ENCODE data around the gene ZNF335.
"Not testable (repeated sequence)": the region's sequence is repeated elsewhere in the genome, so short reads cannot be mapped to it uniquely, and the experiment has no call there.

Gene ZNF335

DNA sequence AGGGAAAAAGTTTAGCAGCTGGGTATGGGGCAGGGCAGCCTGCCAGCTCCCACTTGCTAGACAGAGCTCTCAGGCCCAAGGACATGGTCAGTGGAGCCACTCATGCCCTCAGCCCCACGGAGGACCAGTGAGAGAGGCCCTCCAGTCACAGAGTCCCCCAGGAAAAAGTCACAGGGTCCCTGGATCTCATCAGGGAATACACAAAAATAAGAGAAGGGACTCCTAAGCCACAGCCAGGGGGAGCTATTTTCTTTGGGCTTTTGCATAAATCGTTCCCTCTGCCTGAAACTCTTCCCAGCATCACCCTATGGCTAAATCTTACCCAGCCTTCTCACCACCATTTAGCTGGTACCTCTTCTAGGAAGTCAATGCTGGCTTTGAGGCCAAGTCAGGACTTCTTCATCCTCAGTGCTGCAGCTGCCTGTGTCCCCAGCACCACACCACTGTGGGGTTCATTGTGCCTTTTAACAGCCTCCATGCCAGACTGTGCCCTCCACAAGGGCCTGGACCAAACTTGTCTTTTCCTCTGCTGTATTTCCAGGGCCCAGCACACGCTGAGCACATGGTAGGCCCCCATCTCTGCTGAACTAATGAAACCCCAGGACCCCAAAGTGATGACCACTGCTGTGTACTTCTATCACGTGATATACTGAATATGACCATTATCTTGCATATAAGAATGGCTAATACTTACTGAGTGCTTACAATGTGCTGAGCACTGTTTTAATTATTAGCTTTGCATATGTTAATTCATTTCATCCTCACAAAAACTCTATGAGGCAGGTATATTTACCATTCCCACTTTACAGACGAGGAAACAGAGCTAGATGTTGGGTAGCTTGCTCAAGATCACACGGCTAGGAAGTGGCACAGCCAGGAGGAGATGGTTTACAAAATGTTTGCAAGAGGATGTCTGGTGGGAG lies 2.0 kb downstream of the ZNF335 start:
- DNase-seq, result peak; percentile 45

DNA sequence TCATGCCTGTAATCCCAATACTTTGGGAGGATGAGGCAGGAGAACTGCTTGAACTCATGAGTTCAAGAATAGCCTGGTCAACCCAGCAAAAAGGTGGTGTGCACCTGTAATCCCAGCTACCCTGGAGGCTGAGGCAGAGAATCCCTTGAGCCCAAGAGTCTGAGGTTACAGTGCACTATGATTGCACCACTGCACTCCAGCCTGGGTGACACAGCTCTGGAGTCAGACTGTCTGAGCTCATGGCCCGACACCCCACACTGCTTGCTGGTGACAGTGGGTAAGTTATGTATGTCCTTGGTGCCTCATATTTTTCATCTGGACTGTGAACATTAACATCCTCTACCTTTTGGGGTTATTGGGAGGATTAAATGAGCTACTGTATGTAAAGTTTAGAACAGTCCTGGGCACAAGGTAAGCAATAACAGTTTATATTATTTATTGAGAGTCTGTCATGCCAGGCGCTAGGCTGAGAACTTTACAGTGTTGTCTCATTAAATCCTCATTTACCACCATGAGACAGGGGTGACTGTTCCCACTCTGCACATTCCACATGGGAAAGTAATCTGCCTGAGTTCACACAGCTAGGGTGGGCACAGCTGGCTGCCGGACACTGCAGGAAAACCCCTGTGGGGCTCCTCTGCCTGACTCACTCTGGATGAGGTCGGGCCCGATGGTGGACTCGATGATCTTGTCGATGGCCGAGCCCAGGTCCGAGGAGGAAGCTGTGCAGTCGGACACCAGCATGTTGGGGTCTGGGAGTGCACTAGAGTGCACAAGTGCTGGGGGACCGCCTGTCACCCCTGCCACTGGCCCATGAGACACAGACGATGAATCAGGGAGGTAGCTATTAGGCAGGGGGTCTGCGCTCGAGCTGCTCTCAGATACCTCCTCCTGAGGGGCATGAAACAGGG lies 2.9 kb downstream of the ZNF335 start:
- DNase-seq, result no peak

DNA sequence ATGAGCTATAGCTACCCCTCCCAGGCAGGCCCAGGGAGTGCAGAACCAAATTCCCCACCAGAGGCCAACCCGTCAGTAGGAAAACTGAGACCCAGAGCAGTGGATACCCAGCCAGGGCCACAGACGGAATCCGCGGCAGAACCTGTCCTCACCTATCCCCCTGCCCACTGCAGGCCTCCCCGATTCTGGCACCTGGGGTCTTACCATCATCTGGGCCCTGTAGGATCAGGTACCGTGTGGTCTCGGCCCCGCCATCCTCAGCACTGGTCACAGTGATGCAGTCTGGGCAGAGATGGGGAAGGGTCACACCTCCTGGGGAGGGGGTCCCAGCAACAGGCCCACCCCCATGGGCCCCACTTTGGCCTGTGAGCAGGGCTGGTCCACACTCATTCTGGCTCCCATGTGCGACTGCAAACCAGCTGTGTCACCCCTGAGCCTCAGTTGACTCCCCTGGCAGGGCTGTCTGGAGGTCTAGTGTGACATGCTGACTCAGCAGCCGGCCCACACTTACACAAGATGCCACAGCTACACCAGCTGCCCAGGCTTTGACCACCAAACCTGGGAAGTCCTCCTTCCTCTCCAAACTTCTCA lies 3.8 kb downstream of the ZNF335 start:
- DNase-seq, result no peak

DNA sequence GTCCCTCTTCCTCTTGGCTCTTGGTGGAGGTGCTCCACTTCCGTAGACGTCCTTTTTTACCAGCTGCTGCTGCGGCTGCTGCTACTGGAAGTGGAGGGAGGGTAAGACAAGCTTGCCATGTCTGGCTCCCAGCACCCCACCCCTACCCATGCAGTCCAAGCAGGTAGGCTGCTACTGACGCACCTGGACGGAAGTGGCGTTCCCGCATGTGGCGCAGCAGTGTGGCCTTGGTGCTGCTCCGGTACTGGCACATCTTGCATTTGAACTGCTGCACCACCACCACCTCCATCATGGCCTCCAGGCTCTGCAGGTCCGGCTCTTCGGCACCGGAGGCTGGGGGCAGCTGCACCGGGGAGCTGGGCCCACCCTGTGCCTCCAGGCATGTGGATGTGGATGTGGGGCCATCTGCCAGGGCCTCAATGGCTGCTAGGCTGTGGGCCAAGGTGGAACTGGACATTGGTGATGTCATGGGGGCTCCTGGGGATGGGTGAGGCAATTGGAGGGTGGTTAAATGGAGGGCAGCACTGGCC lies 4.4 kb downstream of the ZNF335 start:
- no peak for DNase-seq

DNA sequence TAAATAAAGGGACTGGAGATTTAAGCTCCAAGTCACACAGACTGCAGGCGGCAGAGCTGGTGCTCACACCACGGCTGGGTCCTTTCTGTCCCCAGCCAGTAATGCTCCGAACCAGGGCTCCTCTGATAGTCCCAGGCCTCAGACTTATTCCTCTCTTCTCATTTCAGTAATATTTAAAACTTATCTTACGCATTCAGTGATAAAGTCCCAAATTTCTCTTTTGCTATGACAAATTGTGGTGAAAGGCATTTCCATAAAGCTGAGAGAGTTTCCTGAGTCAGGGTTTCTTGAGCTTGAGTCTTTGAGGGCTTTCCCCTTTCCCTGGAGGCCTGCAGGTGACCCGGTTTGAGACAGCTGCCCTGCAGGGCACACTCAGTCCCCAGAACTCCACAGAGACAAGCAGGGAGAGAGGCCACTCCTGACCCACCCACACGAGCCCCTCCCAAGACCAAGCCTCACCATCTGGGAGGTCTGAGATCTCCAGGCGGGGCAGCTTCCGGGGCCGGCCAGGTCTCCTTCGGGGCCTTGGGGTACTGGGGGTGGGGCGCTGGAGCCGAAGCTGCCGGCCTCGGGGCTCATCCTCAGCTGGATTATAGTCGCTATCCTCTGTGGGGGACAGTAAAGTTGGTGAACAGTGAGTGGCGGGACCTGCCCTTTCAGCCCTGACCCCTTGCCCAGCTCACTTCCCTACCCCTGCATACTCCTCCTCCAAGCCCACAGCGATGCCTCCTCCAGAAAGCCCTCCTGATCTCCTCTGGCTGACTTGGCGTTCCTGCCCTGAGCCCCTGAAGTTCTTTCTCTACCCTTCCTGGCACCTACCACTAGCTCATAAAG lies 6.6 kb downstream of the ZNF335 start:
- no peak for DNase-seq

DNA sequence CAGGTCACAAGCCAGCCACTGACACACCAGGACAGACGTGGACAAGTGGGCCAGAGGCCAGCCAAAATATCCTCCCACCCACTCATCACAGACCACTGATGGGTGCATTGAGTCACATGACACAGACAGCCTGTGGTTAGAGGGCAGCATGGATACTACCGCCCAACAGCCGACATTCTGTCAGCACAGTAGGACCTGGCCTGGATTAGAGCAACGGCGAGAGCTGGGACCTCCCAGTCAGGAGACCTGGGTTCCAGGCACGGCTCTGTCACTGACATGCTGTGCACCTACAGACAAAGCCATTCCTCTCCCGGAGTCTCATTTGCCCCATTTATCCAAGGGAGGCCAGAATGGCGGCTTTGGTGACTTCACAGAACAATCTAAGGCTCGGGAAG lies 8.0 kb downstream of the ZNF335 start:
- DNase-seq, result no peak

DNA sequence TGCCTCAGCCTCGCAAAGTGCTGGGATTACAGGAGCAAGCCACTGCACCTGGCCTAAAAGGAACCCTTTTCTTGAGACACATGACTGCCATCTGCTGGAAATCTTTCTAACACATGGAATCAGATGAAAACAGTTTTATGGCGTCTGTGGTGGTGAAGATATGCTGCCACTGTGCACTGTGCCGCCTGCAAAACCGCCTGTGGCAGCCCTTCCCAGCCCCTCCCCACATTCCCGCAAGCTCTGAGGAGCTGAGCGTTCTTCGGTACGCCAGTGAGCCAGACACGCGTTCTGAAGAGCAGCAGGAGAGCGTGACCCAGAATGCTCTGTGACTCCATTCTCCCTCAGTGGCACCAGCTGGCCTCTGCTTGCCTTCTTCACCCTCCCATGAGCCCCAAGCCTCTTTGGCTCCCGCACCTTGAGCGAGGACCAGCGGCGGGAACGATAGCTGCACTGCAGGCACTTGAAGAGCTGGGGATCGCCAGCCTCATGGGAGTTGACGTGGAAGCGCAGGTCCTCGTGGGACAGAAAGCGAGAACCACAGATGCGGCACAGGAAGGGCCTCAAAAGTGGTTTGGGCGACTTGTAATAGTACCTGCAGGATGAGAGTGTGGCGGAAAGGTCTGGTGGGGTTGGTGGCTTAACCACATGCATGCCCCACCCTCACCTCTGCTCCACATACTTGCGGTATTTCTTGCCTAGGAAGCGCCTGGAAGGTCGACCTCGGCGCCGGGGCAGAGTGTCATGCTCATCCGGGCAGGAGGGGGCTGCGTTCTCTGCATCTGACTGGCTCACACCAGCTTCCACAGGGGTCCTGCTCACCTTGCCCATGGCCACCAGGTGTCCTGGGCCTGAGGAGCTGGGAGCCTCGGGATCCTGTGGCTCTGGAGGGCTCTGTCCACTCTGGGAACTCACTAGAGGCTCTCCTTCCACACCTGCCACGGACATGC lies 8.7 kb downstream of the ZNF335 start:
- peak; percentile 57 for DNase-seq

DNA sequence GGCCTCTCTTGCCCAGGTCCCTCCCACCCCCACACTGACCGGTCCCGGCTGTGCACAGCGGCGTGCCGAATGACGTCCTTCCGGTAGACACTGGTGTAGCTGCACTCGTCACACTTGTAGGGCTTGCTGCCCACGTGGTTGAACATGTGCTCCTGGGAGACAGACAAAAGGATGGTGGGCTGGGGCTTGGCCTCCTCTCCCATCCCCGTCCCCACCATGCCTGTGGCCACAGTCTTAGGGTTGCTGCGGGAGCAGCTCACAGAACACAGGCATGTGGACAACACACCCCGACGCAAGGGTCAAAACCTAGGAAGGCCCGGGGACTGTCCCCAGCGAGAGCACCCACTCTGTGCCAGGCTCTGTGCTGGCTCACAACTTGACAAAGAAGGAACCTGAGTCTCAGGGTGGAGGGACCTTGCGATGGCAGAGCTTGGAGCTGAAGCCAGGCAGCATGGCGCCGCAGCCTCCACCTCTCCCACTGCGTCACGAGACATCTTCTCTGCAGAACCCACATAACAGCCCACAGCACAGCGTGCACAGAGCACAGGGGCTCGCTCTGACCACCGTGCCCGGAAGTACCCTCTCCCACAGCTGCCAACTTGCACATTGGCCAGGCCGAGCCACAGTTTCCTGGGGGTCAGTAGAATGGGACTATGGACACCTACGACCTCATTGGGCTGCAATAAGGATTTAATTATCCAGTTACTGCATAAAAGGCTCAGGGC lies 9.8 kb downstream of the ZNF335 start:
- DNase-seq, result no peak

DNA sequence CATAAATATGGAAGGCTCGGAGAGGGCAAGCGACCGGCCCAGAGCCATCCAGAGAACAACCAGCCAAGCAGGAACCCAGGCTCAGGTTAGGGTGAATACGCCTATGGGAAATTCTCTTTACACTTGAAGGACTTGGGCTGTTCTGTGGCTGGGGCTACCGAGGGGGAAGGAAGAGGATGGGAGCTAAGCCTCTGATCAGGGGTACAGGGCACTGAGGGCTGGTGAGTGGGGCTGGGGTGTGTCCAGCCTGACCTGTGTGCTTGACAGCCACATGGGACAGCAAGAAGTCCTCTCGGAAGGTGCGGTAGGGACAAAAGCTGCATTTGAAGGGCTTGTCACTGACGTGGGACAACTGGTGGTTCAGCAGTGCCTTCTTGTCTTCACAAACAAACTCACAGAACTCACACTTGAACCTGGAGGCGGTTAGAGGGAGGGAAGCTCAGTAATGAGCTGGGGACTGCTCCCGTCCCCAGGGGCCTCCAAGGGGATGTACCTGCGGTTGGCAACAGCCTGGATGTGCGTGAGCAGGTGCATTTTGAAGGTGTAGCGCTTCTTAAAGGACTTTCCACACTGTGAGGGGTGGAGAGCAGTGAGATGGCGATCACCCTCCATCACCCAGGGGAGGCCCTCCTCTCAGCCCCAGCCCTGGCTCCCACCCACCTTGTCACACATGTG lies 11.9 kb downstream of the ZNF335 start:
- DNase-seq, result no peak

DNA sequence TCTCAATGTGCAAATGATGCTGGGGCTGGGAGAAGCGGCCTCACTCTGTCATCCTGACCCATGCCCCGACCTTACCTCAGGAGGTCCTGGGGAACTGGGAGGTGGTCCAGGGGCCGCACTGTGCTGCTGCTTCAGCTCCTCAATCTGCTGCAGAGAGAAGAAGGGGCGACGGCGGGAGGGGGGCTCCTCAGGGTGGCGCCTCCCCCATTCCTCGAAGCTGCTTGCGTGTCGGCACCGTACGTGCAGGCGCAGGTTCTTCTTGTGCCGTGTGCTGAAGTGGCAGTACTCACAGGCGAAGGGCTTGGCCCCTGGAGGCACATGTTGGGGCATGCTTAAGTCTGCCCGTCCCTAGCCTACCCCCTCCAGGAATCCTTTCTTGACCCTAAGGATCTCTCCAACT lies 12.9 kb downstream of the ZNF335 start:
- DNase-seq, result no peak

DNA sequence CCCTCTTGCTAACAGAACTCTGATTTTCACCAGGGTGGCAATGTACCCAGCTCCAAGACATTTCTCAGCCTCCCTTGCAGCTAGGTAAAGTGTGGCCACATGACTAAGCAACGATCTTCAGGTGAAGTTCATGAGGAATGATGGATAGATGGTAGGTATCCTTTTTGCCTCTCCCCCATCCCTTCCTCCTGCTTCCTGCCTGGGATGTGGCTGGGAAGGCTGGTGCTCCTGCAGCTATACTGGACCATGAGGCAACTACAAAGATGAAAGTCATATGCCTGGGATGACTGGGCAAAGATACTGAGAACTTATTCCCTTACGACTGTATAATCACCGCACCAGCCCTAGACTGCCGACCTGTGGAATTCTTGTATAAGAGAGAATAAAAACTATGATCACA lies 13.4 kb downstream of the ZNF335 start:
- DNase-seq, result no peak

DNA sequence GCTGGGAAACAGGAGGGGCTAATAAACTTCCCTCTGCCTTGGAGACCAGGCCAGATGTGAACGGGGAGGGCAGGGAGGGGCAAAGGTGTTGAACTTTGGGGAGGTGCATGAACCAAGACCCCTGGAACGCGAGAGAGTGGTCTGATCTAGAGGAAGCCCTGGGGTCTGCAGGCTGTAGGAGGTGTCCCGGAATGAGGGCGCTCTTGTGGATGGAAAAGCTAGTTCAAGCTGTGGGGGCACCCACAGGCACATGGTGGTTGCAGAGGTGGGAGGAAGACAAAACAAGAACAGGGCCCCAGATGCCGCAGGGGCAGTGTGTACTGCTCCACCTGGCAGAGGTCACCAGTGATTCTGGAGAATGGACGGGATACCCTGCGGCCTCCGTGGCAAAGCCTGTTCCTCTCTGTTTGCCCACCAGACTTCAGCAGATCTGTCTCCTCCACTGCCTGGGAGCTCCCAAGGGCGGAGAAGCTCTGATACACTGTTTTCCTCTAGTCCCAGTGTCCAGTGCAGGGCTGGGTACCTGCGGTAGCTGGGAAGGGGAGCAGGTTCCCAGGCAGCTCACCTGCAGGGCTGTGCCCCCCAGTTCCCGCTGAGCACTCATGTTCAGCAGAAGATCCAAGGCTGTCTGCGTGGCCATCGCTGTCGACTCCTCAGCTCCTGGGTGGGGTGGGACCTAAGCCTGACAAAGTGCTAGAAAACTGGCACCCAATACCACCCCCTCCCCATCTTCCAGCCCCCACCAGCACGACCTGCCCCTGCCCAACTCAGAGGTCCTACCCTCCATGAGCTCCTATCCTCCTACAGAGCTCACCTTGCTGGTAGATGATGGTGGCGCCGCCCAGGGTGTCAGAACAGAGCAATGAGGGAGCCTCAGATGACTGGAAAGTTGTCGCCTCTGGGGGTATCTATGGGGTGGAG lies 14.7 kb downstream of the ZNF335 start:
- DNase-seq, result no peak

DNA sequence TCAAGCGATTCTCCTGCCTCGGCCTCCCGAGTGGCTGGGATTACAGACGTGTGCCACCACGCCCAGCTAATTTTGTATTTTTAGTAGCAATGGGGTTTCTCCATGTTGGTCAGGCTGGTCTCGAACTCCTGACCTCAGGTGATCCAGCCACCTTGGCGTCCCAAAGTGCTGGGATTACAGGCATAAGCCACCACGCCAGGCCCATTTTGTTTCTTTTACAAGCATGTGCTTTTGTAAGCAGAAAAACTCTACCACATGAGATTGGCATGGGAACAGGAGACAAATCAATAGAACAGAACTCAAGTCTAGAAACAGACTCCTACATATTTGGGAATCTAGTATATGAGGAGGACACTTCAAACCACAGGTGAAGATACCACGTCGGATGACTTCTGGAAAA lies 15.7 kb downstream of the ZNF335 start:
- not testable (repeated sequence) for DNase-seq

DNA sequence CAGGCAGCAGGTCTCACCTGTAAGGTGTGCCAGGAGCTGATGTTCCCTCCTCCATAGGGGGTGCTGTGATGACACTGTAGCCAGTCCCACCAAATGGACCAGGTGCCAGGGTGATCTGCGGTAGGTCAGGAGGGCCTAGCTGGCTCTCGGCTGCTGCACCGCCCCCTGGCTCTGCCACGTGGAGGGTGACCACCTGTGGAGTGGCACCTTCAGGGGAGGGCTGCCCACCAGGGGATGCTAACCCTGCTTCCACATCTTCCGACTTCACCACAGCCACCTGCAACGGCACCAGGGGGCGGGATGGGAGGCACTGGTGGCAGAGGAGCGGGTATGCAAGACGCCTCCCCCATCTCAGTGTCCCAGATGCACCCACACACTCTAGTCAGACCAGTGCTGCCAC lies 18.3 kb downstream of the ZNF335 start:
- no peak for DNase-seq

DNA sequence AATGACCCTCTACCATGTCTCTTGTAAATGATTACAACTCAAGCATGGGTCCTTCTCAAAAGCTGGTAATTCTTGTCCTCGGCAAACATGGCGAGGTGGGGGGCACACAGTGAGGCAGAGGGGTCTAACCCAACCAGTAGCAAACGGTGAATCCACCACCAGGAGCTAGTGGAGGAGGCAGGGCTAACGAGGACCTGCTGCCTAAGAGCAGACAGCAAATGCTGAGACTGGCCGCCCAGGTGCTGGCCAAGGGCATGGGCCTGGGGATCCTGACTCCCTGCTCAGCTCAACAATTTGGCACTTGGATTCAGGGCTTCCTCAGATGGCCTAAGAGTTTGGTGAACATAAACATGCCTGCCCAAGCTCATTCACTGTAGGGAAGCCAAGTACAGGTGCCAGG lies 19.1 kb downstream of the ZNF335 start:
- no peak for DNase-seq

DNA sequence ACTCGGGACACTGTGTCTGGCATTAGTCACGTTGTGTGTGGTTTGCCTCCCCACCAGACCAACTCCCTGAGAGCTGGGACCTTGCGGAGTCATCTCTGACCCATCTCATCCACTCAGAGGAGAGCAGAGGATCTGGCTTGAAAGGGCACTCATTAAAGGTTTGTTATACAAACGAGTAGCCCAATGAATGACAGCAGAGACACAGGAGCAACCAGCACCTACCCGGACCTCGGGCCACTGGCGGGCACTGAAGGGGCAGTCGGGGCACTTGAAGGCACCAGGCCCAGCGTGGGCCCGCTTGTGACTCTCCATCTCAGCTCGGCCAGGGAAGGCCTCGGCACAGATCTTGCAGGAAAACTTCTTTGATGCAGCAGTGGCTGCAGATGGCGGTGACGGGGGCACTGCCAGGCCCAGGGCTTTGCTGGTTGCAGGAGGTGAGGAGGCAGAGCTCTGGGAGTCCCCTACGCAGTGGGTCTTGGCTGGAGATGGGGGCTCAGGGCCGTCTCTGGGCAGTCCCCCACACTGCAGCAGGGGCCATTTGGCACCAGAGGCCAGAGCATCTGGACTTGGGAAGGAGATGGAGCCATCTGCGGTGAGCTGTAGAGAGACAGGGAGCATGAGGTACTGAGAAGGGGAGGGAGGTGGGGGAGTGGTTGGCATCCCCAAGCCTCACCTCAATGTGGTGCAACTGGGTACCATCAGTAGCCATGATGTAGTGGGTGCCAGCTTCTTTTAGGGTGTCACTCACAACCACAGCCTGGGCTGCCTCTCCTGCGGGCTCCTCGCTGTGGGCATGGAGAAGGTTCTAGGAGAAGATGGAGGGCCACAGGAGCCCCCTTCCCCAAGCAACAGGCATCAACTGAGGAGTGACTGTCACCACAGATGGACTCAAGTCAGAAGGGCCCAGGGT lies 19.8 kb downstream of the ZNF335 start:
- no peak for DNase-seq

DNA sequence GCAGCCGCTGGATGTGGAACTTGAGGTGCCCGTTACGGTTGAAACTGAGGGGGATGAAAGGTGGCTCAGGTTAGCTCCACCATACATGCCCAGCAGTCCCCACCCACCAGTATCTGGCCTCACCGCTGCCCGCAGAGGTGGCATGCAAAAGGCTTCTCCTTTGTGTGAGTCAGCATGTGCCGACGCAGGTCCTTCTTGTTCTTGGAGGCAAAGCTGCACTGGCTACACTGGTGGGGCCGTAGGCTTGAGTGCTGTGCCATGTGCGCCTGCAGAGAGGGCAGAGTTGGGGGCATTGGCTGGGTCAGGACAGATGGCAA lies 21.7 kb downstream of the ZNF335 start:
- DNase-seq, result no peak

Measured in CD4-positive, alpha-beta T cell treated with Interleukin-10 for 1 hour (primary cell).